Measurements from ENCODE around the gene CFAP206. TPM values are rescaled to one million over a fixed set of nuclear protein-coding genes. Genes with fewer than 3 reads are reported as not detected.

The CFAP206 gene
- polyA plus RNA-seq, 3 donors from 2014 or later = not detected

DNA sequence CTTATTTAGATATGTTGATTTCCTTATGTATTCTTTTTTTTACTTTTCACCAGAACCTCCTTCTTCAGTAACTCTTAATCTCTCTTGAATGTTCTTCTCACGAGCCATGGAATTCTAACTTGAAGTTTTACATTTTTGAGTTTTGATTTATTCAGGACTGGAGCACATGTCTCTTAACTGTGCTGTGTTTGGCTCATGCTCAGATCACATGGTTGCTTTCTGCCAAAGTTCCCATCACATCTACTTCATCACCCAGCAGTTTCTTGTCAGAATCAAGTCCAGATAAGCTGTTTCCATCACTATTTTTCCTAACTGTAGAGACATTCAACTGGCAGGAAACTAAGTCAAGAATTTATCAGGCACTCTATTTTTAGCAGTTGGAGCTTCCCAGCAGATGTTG, 96.7 kb downstream of the CFAP206 start:
- peak overlapping the region in 4 of 6 donors; percentile 37 to 71 (median 59) for H3K27ac Mint-ChIP-seq
- H3K4me1 Mint-ChIP-seq = no peaks in the 10 kb centered on the region
- H3K9me3 Mint-ChIP-seq = no peaks in the 10 kb centered on the region
- no peaks in the 10 kb centered on the region for H3K27me3 Mint-ChIP-seq (ENCODE audit: low read depth in 3 of 3)
- peaks cover 0 to 26% (median 9%) of the 10 kb centered on the region in 3 donors for H3K36me3 Mint-ChIP-seq
- no peak for DNase-seq
- H3K4me3 Mint-ChIP-seq = no peak overlapping the region

Other genes with a start within 250 kb of the CFAP206 start
- 10 to 100 TPM; 11.3 to 17.6 (median 16.5) TPM for gene SMIM8, start 85.4 kb upstream of the CFAP206 start, polyA plus RNA-seq
- under 1 TPM in 1 of 3 donors, not detected in 2; 0.54 TPM for gene GJB7, start 78.7 kb upstream of the CFAP206 start, polyA plus RNA-seq
- gene C6orf163, start 63.2 kb upstream of the CFAP206 start, polyA plus RNA-seq = under 1 TPM in 2 of 3 donors, not detected in 1; 0.20 to 0.42 TPM
- gene SLC35A1, start 65.0 kb downstream of the CFAP206 start, polyA plus RNA-seq = 10 to 100 TPM; 29.0 to 55.0 (median 30.0) TPM
- gene RARS2, start 182.0 kb downstream of the CFAP206 start, polyA plus RNA-seq = 10 to 100 TPM; 16.5 to 24.7 (median 22.1) TPM
- gene ORC3, start 182.2 kb downstream of the CFAP206 start, polyA plus RNA-seq = 10 to 100 TPM; 20.3 to 26.7 (median 24.0) TPM